Skeletal muscle satellite cell (primary cell): Measurements from ENCODE around the gene OR6B1.
A peak's percentile ranks its signal among the peaks of the same experiment; 100 is the strongest.
"Not testable (repeated sequence)": the region's sequence is repeated elsewhere in the genome, so short reads cannot be mapped to it uniquely, and the experiment has no call there.

Source experiments
- H3K27me3 ChIP-seq: 2 replicates; pipeline ENCODE4 v1.7.0; 2013; ENCODE audit warnings: low read length; ENCODE audit not compliant: control insufficient read depth, insufficient read depth
- H3K36me3 ChIP-seq: 2 replicates; pipeline ENCODE4 v1.7.0; 2013; ENCODE audit warnings: mild to moderate bottlenecking, control low read depth, low read length; ENCODE audit not compliant: insufficient read depth
- H3K4me1 ChIP-seq: 2 replicates; pipeline ENCODE4 v1.7.0; 2013; ENCODE audit warnings: low read length; ENCODE audit not compliant: control insufficient read depth, insufficient read depth
- H3K4me2 ChIP-seq: 2 replicates; pipeline ENCODE4 v1.7.0; 2013; ENCODE audit warnings: mild to moderate bottlenecking, low read length
- H3K4me3 ChIP-seq: 2 replicates; pipeline ENCODE4 v1.7.0; 2013; ENCODE audit warnings: low read length
- H3K9ac ChIP-seq: 2 replicates; pipeline ENCODE4 v1.7.0; 2013; ENCODE audit warnings: mild to moderate bottlenecking, low read depth, low read length, moderate library complexity
- H3K9me3 ChIP-seq: replicated peaks from 2 replicates; pipeline ENCODE4 v1.7.0; 2013; ENCODE audit warnings: mild to moderate bottlenecking, control low read depth, low read length

The OR6B1 gene

DNA sequence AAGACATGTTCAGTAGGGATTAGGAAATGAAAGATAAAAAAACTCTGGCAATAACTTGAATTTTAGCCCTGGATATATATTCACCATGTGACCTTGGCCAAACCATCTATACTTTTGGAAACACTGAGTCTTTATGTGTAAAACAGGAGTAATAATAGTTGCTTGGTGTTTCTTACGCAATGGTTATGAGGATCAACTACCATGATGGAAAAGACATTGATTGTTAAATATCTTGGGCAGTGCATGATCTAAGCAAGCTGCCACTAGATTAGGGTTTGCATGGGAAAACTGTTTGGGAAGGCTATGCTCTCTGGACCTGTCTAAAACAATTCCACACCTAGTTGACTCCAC, 6.5 kb downstream of the OR6B1 start:
- Histone ChIP-seq H3K4me3 (no peak overlapping the region), H3K4me2 (no peak overlapping the region), H3K27me3 (no peaks in the 10 kb centered on the region), H3K9me3 (no peaks in the 10 kb centered on the region), H3K4me1 (peaks cover 3% of the 10 kb centered on the region), H3K36me3 (no peaks in the 10 kb centered on the region), H3K9ac (no peak overlapping the region)

DNA sequence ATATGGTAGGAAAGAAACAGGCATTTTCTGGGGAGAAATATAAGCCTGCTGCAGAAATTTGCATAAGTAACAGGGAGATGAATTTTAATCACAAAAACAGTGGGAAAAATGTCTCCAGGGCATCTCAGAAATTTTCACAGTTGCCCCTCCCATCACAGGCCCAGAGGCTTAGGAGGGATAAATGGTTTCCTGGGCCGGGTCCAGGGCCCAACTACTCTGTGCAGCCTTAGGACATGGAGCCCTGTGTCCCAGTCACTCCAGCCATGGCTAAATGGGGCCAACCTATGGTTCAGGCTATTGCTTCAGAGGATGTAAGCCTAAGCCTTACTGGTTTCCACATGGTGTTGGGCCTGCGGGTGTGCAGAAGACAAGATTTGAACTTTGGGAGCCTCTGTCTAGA, 9.2 kb downstream of the OR6B1 start:
- Histone ChIP-seq H3K9me3 (no peaks in the 10 kb centered on the region), H3K9ac (no peak overlapping the region), H3K4me1 (no peaks in the 10 kb centered on the region), H3K4me3 (no peak overlapping the region), H3K27me3 (no peaks in the 10 kb centered on the region), H3K36me3 (no peaks in the 10 kb centered on the region), H3K4me2 (no peak overlapping the region)

DNA sequence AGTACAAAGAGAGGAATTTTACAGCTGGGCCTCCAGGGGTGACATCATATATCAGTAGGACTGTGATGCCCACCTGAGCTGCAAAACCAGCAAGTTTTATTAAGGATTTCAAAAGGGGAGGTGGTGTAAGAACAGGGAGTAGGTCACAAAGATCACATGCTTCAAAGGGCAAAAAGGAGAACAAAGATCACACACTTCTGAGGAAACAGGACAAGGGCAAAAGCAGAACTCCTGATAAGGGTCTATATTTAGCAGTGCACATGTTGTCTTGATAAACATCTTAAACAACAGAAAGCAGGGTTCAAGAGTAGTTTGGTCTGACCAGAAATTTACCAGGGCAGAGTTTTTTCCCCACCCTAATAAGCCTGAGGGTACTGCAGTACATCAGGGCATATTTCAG, 9.9 kb downstream of the OR6B1 start:
- H3K9ac ChIP-seq, H3K27me3 ChIP-seq, H3K4me2 ChIP-seq, H3K4me1 ChIP-seq, H3K9me3 ChIP-seq, H3K36me3 ChIP-seq, H3K4me3 ChIP-seq: not testable (repeated sequence)

DNA sequence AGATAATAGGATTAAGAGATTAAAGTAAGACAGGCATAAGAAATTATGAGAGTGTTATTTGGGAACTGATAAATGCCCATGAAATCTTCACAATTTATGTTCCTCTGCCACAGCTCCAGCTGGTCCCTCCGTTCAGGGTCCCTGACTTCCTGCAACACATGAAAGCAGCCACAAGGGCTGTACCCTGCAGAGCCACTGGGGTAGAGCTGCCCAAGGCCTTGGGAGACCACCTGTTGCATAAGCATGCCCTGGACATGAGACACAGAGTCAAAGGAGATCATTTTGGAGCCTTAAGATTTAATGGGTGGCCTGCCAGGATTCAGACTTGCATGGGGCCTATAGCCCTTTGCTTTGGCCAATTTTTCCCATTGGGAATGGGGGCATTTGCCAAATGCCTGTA, 10.7 kb downstream of the OR6B1 start:
- H3K36me3 ChIP-seq, H3K4me3 ChIP-seq, H3K4me1 ChIP-seq, H3K4me2 ChIP-seq, H3K27me3 ChIP-seq, H3K9ac ChIP-seq, H3K9me3 ChIP-seq: not testable (repeated sequence)

DNA sequence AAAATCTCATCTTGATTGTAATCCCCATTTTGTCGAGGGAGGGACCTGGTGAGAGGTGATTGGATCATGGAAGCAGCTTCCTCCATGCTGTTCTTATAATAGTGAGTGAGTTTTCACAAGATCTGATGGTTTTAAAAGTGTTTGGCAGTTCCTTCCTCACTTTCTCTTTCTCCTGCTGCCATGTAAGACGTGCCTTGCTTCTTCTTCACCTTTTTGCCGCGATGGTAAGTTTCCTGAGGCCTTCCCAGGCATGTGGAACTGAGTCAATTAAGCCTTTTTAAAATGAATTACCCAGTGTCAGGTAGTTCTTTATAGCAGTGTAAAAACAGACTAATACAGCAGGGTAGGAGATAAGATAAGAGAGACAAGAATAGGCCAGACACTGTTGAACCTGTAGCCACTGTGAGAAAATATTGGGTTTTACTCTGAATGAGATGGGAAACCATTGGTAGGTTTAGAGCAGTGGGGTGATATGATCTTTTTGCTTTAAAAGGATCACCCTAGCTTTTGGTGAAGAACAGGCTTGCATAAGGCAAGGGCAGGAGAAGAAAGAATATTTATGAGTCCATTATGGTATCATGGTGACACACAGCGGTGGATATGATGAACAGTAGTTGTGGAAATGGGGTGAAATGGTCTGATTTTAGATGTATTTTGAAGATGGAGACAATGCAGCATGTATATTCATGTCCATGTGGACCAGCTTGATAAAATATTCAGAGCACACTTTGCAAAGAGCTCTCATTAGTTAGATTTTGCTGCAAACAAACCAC, 11.5 kb downstream of the OR6B1 start:
- no peaks in the 10 kb centered on the region for H3K4me1 ChIP-seq
- H3K4me3 ChIP-seq, result no peak overlapping the region
- H3K36me3 ChIP-seq, result no peaks in the 10 kb centered on the region
- no peak overlapping the region for H3K9ac ChIP-seq
- no peaks in the 10 kb centered on the region for H3K9me3 ChIP-seq
- no peaks in the 10 kb centered on the region for H3K27me3 ChIP-seq
- no peak overlapping the region for H3K4me2 ChIP-seq

DNA sequence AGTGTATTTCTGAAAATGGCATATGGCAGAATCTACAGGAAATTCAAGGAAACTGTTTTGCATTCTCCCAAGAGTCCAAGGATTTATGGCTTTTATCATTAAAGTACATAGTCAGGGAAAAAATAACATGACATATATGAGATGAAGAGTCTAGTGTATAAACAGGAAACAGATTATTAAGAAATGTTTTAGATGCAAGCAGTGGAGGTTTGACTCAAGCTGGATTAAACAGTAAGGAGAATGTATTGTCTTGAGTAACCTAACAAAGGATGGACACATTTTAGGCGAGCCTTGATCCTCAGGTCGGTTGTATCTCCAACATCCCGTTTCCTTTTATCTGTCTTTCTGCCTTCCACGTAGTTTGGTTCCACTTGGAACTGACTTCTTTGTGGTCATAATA, 17.9 kb downstream of the OR6B1 start:
- no peak overlapping the region for H3K4me2 ChIP-seq
- H3K36me3 ChIP-seq, result no peaks in the 10 kb centered on the region
- H3K9me3 ChIP-seq, result no peaks in the 10 kb centered on the region
- no peaks in the 10 kb centered on the region for H3K27me3 ChIP-seq
- H3K4me3 ChIP-seq, result no peak overlapping the region
- H3K4me1 ChIP-seq, result peaks cover 15% of the 10 kb centered on the region
- no peak overlapping the region for H3K9ac ChIP-seq

DNA sequence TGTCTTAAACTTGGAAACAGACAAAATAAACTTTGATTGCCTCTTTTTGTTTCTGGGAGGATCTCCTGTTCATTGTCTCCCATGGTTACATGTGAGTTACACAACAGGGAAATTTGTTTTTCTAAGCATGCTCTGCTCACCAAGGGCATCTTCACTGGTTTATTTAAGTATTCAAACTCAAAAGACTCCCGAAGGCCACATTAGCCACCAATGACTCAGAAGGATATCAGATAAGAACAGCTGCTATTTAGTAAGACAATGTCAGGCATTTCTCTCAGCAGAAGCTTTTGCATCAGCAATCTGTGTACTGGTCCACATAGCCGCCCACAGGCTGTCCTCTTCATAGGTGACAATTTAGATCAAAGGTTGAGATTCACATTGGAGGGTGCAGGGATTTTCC, 19.3 kb downstream of the OR6B1 start:
- H3K27me3 ChIP-seq, result no peaks in the 10 kb centered on the region
- H3K36me3 ChIP-seq, result no peaks in the 10 kb centered on the region
- H3K9me3 ChIP-seq, result no peaks in the 10 kb centered on the region
- peaks cover 15% of the 10 kb centered on the region for H3K4me1 ChIP-seq
- H3K9ac ChIP-seq, result peak overlapping the region; percentile 53
- H3K4me3 ChIP-seq, result no peak overlapping the region
- H3K4me2 ChIP-seq, result peak overlapping the region; percentile 37

DNA sequence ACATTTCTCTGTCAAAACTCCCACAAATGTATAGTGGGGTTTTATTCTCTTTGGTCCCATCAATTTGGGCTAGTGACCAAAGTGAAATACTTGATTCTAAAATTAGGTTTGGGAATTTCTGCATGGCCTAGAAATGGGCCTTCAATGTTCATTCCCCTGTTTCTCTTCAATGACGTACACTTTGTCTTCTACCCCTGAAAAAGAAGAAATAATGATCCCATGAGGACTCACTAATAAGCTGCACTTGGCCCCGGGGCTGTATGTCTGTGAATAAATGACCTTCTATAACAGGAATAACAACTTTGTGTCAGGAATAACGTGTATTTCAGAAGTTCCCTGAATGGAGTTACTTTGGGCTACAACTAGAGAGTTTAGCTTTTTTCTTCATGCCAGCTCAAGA, 20.2 kb downstream of the OR6B1 start:
- no peaks in the 10 kb centered on the region for H3K36me3 ChIP-seq
- no peak overlapping the region for H3K4me2 ChIP-seq
- no peak overlapping the region for H3K4me3 ChIP-seq
- no peaks in the 10 kb centered on the region for H3K9me3 ChIP-seq
- peaks cover 15% of the 10 kb centered on the region for H3K4me1 ChIP-seq
- no peaks in the 10 kb centered on the region for H3K27me3 ChIP-seq
- H3K9ac ChIP-seq, result no peak overlapping the region

DNA sequence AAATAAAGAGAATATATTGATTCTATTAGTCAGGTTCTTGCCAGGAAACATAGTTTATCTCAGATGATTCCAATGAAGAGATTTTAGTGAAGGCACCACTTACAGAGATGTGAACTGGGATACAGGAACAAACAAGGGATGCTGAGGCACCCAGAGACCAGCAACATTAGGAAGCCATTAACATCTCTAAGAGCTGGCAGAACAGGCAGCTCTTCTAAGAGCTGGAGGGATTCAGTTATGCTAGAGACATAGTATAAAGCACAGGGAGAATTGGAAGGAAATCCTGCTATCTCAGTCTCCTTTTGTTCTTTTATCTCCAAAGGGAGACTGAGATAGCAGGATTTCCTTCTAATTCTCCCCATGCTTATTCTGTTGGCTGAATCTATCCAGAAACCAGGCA, 22.0 kb downstream of the OR6B1 start:
- no peaks in the 10 kb centered on the region for H3K9me3 ChIP-seq
- H3K9ac ChIP-seq, result no peak overlapping the region
- H3K36me3 ChIP-seq, result no peaks in the 10 kb centered on the region
- H3K4me3 ChIP-seq, result no peak overlapping the region
- no peaks in the 10 kb centered on the region for H3K27me3 ChIP-seq
- peaks cover 15% of the 10 kb centered on the region for H3K4me1 ChIP-seq
- H3K4me2 ChIP-seq, result no peak overlapping the region

DNA sequence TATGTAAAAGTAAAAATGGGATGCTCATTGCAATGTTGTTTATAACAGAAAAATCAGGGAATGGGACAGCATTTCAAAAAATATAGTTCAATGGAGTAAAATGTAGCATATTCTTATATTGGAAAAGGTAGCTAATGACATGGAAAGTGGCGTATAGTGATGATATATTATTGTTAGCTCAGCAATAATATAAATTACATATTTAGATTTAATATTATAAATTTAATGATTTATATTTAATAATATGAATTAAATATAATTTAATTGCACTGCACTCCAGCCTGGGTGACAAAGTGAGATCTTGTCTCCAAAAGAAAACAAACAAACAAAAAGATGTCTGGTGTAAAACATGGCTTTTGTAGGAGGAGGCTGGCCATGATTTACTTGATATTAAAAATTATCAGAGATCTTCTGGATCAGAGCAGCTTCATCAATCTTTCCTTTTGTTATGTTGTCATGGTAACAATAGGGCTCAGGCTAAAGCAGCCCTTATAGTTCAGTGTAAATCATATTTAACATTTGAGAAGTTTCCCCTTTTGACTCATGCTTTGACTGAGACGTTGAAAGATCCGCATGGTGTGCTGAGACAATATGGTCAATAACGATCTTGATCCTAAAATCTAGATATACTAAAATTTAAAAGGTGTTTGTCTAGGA, 23.2 kb downstream of the OR6B1 start:
- H3K4me3 ChIP-seq, result no peak overlapping the region
- no peaks in the 10 kb centered on the region for H3K27me3 ChIP-seq
- no peak overlapping the region for H3K9ac ChIP-seq
- no peaks in the 10 kb centered on the region for H3K9me3 ChIP-seq
- H3K4me2 ChIP-seq, result no peak overlapping the region
- peaks cover 22% of the 10 kb centered on the region for H3K4me1 ChIP-seq
- no peaks in the 10 kb centered on the region for H3K36me3 ChIP-seq

DNA sequence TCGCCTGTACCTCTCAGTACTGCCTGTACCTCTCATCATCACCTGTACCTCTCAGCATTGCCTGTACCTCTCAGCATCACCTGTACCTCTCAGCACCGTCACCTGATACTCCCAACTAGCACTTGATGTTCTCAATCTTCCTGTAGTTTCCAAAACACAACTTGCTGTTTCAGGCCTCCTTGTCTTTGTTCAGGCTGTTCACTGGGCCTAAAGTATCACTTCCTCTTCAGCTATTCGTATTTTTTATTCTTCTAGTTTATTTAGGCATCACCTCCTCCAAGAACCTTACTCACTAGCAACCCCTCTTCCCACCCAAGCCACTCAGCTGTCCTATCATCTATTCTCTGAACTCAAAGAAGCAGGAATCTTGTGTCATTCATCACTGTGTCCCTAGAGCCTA, 24.1 kb downstream of the OR6B1 start:
- Histone ChIP-seq H3K4me3 (no peak overlapping the region), H3K4me2 (no peak overlapping the region), H3K9me3 (no peaks in the 10 kb centered on the region), H3K36me3 (no peaks in the 10 kb centered on the region), H3K4me1 (peaks cover 19% of the 10 kb centered on the region), H3K27me3 (no peaks in the 10 kb centered on the region), H3K9ac (no peak overlapping the region)

DNA sequence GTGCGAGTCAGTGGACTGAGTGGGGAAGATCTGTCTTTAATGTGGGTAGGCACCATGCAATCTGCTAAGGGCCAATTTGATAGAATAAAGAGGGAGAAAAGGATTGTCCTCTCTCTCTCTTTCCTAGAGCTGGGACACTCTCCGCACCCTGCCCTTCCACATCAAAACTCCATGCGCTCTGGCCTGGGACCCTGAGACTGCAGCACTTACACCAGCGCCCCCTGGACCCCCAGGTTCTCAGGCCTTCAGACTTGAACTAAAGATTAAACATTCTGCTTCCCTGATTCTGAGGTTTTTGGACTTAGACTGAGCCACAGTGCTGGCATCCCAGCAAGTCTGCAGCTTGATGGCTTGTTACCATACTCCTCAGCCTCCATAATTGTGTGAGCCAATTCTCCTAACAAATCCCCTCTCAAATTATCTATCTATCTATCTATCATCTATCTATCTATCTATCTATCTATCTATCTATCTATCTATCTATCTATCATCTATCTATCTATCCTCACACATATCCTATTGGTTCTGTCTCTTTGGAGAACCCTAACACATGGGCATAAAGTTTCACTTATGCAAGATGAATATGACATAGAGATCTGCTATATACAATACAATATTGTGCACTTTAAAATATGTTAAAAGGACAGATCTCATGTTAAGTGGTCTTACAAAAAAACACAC, 26.2 kb downstream of the OR6B1 start:
- Histone ChIP-seq H3K9me3 (no peaks in the 10 kb centered on the region), H3K4me2 (no peak overlapping the region), H3K27me3 (no peaks in the 10 kb centered on the region), H3K4me3 (no peak overlapping the region), H3K9ac (no peak overlapping the region), H3K36me3 (no peaks in the 10 kb centered on the region), H3K4me1 (peaks cover 10% of the 10 kb centered on the region)
